Hepatic stellate cell (primary cell): ENCODE results near the gene BMP6.
"Not testable (repeated sequence)": the region's sequence is repeated elsewhere in the genome, so short reads cannot be mapped to it uniquely, and the experiment has no call there.

Experiments used
- DNase-seq: peaks from one replicate; pipeline ENCODE4 v3.0.0; 2011; ENCODE audit warnings: low spot score

BMP6 gene

DNA sequence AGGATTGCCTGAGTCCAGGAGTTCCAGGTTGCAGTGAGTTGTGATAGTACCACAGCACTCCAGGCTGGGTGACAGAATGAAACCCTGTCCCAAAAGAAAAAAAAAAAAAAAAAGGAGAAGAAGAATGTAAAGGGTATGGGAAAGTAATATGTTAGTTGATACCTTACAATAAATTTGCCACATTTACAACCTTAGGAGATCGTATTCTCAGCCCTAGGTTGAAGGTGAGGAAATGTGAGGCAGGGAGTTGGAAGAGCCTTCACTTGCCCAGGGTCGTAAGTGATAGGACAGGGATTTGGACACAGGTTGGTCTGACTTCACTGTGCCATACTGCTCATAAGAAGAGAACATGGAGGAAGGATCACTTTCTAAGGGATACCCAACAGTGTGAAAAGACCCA, 68.6 kb downstream of the BMP6 start:
- DNase-seq = no peak

DNA sequence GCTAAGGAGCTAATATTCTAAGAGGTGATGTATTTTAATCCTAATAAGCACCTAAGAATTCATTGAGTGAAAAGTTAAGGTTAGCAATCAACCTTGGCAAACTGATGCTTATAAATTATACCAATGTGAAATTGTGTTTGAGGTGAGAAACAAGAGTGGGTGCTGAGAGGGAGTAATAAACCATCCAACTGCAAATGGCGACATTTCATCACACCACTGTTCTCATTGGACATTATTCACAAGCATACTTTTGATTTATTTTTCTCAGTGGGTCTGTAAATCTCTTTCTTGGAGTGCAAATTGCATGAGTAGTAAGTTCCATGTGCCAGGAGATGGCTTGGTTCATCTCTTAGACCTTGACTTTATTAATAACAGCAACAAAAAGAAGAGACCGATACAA, 71.5 kb downstream of the BMP6 start:
- no peak for DNase-seq

DNA sequence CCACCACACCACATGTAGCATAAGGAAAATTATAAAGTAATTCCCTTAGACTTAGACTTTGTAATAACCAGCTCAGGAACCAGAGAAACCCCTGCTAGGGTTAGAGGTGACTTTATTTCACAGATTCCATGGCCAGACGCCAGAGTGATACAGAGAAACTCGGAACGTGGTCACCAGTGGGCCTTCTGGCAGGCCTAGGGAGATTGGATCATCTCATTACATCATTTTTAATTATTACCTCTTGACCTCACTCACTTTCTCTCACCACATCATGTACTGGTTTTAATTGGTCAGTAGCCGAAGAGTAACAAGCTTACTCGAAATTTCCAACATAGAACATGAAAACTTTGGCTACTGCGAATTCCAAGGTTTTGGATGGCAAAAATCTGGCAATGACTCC, 72.9 kb downstream of the BMP6 start:
- DNase-seq = no peak

DNA sequence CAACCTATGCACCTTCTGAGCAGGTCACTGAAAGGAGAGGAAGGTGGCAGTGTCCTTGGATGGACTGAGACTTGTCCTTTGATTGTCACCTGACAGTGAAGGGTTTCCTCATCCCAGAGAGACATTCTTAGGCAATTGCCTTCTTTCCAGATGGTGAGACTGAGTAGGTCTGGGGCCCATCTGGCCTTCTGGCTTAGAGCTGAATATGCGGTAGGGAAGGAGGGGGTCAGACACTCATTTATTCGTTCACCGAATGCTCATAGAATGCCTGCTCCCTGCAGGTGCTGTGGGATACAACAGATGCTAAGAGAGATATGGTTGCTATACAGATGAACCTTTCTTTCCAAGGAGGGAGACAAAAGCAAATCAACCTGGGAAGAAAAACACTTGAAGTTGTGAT, 76.8 kb downstream of the BMP6 start:
- no peak for DNase-seq

DNA sequence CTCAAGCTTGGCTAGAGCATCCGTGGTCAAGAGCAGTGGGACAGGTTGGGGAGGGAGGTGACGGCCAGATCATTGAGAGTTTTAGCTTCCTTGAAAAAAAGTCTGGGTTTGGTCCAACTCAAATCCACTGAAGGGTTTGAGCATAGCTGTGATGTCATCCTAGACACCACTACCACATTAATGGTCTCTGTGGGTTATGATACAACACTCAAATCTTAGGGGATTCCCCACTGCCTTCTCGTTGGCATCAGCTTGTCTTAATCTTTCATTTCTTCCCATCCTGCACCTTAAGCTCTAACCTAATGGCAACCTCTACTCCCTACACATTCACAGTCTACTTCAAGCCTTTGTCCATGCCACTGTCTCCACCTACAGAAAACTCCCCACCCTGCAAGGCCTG, 77.3 kb downstream of the BMP6 start:
- no peak for DNase-seq

DNA sequence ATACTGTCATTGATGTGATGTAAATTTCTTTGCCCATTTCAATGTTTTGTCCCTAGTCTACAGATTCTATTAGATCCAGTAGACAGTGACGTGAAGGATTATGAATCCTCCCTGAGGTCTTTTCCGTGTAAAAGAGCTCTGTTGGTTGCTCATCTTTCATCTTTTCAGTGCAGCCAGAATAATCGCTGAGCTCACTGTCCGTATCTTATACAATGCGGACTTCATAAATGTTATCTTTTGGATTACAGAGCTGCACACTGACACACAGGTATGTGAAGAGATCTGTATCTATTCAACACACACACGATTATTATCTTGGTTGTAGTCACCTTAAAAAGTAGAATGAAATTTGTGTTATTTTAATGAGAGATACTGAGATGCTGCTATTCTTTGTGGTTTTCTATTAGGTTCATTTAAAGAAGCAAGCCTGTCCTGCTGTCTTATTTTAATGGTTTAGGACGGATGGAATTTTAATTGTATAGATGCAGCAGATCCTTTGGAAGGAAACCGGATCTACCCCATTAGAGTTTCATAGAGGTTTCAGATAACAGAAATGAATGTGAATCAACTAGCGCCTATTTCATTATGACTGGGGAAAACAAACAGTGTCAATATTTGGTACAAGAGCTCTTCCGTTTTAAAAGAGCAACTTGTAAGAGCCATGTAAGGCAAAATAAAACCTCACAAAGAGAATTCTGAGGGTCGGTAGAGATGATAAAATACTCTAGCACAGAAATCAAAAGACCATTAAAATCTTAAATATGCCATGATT, 79.4 kb downstream of the BMP6 start:
- DNase-seq = no peak

DNA sequence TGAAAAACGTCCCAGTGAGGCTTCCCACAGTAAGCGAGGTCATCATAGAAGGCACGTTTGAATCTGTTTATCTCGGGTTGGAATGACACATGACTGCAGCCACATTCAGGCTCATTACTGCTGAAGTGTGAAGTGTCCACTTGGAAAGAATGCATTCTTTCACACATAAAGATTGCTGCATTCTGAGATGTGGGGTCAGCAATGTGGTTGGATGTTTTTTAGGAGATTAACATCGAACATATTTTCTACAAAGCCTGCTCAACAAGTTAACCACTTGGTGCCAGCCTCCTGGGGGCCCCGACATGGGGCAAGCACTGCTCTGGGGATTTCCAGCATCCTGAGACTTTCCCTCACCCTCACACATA, 79.9 kb downstream of the BMP6 start:
- no peak for DNase-seq

DNA sequence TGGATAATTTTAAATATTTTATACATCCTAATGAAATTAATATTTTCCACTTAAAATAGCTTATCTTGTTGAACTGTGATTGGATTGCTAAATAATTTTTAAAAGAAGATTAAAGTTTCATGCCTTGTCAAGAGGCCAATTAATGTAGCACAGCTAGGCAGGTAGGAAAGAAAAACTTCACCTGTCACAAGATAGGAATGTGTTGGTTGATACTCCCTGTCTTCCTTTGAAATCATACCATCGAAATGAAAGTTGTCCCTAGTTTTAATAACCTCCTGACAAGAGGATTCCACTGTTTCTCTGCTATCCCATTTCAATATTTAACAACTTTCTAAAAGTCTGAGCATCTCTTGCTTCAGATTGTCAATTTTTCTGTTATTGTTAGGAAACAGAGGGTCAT, 80.8 kb downstream of the BMP6 start:
- no peak for DNase-seq

DNA sequence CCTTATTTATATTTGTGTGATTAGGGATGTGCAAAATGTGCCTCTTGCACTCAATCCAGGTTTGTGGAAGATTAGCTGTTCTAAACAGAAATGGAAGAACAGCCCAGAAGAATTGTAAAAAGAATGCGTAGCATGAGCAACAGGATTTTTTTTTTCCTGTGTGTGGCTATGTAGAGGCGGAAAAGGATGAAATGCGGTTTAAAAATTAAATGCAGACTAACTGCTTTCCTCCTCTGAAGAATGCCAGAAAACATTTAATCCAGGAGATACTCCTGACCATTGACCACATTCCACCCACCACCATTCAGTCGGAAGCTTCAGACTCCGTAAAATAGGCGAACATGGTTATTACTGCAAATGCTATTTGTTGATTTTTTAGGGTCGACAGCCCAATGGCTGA, 83.4 kb downstream of the BMP6 start:
- DNase-seq = no peak

DNA sequence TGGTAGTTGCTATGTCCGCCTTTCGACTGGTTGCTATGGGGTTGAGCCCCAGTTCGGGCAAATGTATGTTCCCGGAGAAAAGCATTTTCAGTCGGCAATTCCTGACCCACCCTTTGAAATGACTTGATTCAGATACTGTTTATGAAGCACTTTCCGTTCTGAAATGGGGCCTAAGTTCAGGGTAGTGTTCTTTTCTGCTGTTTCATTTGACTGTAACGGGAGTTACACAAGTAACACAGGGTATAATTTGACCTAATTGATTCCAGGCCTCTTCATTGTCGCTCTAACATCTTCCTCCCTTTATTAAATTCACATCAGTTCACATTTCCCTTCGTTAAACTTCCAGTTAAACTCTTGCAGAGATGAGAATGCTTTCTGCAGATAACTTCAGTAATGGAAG, 85.5 kb downstream of the BMP6 start:
- no peak for DNase-seq

DNA sequence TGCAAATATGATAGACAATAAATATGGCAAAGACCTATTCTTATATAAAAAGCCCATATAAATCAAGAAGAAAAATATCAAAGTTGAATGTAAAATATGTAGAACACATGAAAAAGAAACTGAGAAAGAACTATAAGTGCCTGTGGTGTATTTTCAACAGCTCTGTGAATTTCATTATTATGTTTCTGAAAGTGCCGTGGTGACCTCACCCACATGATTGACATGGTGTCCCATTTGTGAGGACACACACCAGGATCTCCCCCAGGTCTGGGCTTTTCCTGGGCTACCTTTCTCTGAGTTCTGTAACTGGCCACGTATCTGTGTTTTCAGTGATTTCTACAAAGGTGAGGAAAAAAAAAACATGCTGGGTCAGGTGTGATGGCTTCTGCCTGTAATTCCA, 86.7 kb downstream of the BMP6 start:
- no peak for DNase-seq

DNA sequence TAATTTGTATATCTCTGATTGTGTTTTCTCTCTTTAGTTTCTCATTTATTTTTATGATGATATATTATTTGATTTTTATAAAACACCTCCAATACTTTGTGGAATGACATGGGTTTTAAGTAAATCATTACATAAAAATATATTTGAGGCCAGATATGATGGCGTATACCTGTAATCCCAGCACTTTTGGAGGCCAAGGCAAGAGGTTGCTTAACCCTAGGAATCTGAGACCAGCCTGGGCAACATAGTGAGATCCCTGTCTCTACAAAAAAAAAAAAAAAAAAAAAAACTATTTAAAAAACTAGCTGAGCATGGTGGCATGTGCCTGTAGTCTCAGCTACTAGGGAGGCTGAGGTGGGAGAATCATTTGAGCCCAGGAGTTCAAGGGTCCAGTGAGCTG, 87.3 kb downstream of the BMP6 start:
- DNase-seq = no peak

DNA sequence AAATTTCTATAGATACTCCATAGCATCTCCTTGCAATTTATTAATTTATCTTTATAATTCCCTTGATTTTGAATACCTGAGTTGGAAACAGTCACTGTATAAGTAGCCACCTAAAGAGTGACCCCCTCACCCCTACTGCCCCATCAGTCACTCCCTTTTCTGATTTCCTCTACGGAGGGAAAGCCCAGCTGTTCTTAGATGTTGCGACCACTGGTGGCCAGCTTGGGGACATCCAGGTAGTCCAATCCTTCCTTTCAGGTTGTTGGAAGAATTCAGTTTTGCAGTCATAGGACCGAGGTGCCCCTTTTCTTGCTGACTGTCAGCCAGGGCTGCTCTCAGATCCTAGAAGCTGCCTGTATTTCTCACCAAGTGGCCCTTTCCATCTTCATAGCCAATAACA, 87.8 kb downstream of the BMP6 start:
- no peak for DNase-seq

DNA sequence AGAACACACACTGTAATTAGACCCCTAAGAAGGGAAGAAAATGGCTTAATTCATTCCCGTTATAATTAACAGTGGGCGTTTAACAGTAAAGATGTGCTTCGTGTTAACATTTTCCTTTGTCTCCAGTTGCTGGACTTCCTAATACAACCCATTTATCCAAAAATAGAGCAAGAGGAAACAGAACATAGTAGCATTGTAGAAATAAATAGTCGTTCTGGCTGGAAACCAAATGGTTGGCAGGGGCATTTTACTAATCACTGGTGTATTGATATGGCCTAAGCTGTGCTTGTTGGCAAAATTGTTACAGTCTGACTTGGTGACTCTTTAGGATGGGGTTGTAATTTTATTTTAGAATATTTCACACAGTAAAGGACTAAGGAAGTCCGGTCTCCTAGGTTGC, 89.8 kb downstream of the BMP6 start:
- DNase-seq = no peak

DNA sequence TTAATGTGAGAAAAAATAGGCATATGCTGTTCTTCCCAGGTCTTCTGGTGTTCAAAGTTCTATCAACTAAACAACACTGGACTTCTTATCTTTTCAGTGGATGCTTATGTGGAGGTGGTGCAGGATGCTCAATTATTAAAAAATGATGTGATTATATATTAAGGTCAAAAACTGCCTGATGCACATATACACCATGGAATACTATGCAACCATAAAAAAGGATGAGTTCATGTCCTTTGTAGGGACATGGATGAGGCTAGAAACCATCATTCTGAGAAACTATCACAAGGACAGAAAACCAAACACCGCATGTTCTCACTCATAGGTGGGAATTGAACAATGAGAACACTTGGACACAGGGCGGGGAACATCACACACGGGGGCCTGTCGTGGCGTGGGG, 91.3 kb downstream of the BMP6 start:
- DNase-seq = not testable (repeated sequence)

DNA sequence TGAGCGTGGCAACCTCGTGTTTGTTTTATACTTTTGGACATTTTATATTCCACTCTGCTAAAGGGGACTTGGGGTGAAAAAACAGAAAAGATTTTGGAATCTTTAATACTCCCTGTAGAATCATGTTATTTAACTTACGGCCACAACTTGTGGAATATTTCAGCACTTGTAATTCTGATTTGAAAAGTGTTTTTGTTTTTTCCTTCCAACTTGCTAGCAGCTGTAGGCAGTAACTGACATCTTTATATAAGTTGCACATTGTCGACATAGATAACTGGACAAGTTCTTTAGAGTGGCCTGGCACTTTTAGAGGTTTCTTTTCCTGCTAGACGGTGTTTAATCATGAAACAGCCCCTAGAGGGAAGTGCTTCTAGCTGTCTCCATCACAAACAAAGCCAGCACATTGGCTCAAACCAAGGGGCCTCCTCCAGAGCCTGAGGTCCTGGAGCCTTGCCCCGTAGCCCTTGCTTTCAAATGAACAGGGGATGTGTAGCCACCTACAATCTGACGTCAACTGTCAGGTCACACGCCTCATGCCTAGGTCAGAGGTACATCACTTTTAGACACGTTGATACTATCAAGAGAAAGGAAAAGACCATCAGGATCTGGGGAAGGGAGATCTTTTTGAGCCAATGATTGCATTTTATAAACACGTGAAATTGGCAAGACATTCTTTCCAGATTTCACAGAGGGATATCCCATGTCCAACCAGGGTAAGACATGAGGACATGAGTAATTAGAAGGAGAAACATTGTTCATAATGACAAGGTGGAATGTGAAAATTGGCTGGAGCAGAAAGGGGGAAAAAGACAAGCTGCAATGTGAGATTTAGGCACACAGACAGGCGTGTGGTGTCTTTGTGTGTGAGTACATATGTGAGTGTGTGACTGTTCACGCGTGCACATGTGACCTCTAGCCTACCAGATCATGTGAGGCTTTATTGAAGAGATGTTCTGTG, 92.6 kb downstream of the BMP6 start:
- no peak for DNase-seq

DNA sequence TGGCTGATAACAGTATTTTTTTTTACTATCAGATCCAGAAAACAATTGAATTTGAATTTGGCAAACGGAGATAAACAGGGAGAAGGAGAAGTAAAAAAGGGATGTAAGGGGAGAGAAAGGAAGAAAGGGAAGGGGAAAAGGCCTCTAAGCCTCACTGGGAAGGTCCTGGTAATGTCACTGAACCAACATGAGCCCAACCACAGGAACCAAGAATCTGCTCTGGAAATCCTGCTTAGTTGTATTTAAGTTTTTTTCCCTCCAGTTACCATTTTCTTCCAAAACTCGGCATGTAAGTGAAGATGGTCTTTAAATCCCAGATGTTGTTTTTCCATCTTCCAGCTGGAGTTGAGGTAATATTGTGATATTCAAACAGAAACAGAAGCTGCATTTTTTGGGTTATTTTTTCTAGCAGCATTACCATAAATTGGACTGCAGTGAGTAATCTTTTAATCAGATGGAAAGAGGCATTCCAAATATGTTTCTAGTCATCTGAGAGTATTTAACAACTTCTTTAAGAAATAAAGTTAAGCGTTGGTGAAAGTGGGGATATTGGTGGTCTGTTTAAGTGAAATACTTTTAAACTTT, 93.6 kb downstream of the BMP6 start:
- DNase-seq = no peak

DNA sequence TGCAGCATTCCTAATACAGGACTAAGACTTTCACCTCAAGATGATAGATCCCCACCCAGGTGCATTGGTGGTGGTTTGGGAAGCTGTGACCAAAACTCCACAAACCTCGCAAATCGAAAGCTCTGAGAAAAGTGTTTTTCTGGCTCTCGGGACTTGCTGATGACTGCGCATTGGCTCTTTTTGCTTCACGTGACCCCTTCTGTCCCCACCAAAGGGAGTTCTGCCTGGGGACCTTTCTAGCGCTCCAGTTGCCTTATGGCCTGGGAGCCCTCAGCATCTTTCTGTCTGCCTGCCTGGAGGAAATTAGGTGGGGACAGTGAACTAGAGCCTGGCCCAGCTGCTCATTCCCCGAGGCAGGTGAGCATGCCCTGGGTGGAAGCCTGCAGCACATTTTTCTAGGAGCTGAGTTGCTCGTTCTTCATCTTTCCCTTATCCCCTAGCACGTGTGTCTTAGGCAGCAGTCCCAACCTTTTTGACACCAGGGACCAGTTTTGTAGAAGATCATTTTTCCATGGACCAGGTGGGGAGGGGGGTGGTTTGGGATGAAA, 94.5 kb downstream of the BMP6 start:
- no peak for DNase-seq

DNA sequence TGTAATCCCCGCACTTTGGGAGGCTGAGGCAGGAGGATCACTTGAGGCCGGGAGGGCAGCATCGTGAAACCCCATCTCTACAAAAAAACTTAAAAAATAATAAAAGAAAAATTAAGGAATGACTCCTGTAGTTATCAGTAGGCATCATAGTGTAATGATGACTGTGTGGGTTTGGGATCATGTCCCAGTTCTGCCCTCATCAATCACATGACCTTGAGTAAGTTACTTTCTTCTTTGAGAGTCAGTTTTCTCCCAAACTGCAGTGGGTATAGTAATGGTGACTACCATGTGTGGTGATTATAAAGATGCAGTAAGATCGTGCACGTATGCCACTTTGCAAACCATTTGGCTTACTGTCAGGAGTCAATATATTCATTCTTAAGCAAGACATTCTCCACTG, 95.5 kb downstream of the BMP6 start:
- no peak for DNase-seq

DNA sequence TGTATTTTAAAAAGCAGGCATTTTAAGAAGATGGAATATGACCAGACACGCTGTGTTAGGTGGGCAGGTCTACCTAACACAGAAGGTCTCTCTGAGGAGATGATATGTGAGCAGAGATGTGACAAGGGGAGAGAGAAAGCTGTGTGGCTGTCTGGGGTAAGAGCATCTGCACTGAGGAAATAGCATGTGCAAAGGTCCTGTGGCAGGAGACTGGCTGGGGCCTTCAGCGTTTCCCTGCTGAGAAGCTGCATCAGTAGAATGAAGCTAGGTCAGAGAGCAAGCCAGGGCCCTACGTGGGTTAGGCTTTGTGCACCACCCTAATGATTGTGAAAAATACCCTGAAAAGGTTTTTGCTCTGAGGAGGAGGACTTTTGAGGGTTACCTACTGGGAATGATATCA, 97.7 kb downstream of the BMP6 start:
- no peak for DNase-seq

DNA sequence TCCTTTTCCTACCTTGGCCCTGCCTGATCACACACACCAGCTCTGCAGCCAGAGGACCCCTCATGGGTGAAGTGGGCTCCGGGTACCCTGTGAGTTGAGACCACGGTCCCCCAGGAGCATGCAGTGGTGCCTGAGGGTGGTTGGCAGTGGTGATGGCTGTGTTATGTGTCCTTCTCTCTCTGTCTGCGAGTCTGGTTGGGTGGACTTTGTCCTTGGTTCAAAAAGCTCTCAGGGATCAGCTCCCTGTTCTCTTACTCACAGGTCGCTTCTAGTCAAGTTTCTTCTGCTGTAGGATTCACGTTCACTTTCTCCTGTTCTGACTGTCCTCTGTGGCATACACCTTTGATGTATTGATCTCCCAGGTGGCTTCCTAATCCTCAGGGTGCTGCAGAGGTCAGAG, 100.1 kb downstream of the BMP6 start:
- DNase-seq = no peak

DNA sequence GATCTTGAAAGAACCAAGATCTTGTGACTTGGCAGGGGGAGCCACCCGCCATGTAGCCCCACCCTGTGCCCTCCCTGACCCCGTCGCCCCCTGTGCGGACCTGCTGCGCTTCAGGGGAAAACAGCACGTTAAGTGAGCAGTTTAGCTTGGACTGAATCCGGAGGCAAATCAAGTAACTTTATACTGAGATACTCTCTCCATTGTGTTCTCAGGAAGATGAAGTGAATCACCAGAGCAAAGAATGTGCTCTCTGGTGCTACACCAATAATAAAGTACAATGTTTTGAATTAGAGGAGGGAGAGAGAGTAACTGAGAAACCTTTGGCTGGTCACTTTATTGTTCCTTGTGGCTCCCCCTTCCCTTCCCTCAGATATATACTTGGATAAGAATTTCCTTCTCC, 101.2 kb downstream of the BMP6 start:
- peak; percentile 14 for DNase-seq

DNA sequence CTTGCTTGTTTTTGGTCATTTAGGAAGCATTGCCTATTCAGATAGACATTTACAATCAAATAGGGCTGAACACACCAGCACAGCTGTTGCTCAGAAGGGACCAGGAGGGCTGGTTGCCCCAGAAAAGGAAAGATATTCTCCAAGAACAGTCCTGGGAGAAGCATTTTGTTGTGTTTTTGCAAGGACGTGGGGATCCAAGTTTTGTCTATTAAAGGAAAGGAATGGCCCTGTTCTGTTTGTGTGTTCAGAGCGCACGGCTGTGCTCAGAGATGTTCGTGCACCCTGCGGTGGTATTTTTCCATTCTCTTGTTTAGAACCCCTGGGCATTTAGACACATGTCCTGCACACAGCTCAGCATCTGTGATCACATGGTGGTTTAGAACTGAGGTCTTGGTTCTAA, 102.2 kb downstream of the BMP6 start:
- no peak for DNase-seq
